Measurements from ENCODE around the gene HOMER3.

HOMER3 gene

GRCh38 chr19:18898607-18899408, 42.2 kb downstream of the HOMER3 start:
- no peak for TF ChIP-seq ZNF274 (IDR thresholded peaks at IDR 0.05; ENCODE audit: low read depth, low read length)
- TF ChIP-seq SUZ12 (IDR thresholded peaks at IDR 0.05; ENCODE audit: extremely low read depth, insufficient read depth, insufficient read length) = no peak
- no peak for TF ChIP-seq YY1 (IDR thresholded peaks at IDR 0.05; ENCODE audit: insufficient read depth, insufficient read length)
- H3K4me3 ChIP-seq (ENCODE audit: insufficient read length, low read depth) = no peak overlapping the region
- peaks cover 44% of the 10 kb centered on the region for H3K36me3 ChIP-seq (ENCODE audit: insufficient read depth, insufficient read length, low read length)
- no peak for DNase-seq (ENCODE audit: low read depth, low spot score)
- no peaks in the 10 kb centered on the region for H3K27me3 ChIP-seq (ENCODE audit: insufficient read depth, insufficient read length)
- H3K4me1 ChIP-seq (ENCODE audit: insufficient read depth, insufficient read length) = peaks cover 10% of the 10 kb centered on the region
- H3K9me3 ChIP-seq (ENCODE audit: insufficient read depth, low read length) = no peaks in the 10 kb centered on the region
- H3K9ac ChIP-seq (ENCODE audit: insufficient read length, low read depth) = peak overlapping the region; percentile 10

- Histone ChIP-seq H3K36me3 (ENCODE audit: insufficient read depth, insufficient read length, low read length) (peaks cover 41% of the 10 kb centered on the region), H3K27me3 (ENCODE audit: insufficient read depth, insufficient read length) (no peaks in the 10 kb centered on the region), H3K4me3 (ENCODE audit: insufficient read length, low read depth) (no peak overlapping the region), H3K9me3 (ENCODE audit: insufficient read depth, low read length) (no peaks in the 10 kb centered on the region), H3K4me1 (ENCODE audit: insufficient read depth, insufficient read length) (peaks cover 10% of the 10 kb centered on the region), H3K9ac (ENCODE audit: insufficient read length, low read depth) (peak overlapping the region; percentile 10)
- TF ChIP-seq ZNF274 (IDR thresholded peaks at IDR 0.05; ENCODE audit: low read depth, low read length) = no peak
- TF ChIP-seq SUZ12 (IDR thresholded peaks at IDR 0.05; ENCODE audit: extremely low read depth, insufficient read depth, insufficient read length) = no peak
- no peak for TF ChIP-seq YY1 (IDR thresholded peaks at IDR 0.05; ENCODE audit: insufficient read depth, insufficient read length)
- no peak for DNase-seq (ENCODE audit: low read depth, low spot score)
Measured at GRCh38 chr19:18898081-18898606, 42.9 kb downstream of the HOMER3 start.

- H3K9ac ChIP-seq (ENCODE audit: insufficient read length, low read depth) = no peak overlapping the region
- no peaks in the 10 kb centered on the region for H3K27me3 ChIP-seq (ENCODE audit: insufficient read depth, insufficient read length)
- no peaks in the 10 kb centered on the region for H3K9me3 ChIP-seq (ENCODE audit: insufficient read depth, low read length)
- no peak for TF ChIP-seq YY1 (IDR thresholded peaks at IDR 0.05; ENCODE audit: insufficient read depth, insufficient read length)
- TF ChIP-seq SUZ12 (IDR thresholded peaks at IDR 0.05; ENCODE audit: extremely low read depth, insufficient read depth, insufficient read length) = no peak
- no peak for TF ChIP-seq ZNF274 (IDR thresholded peaks at IDR 0.05; ENCODE audit: low read depth, low read length)
- H3K4me1 ChIP-seq (ENCODE audit: insufficient read depth, insufficient read length) = peaks cover 10% of the 10 kb centered on the region
- no peak for DNase-seq (ENCODE audit: low read depth, low spot score)
- peaks cover 39% of the 10 kb centered on the region for H3K36me3 ChIP-seq (ENCODE audit: insufficient read depth, insufficient read length, low read length)
- H3K4me3 ChIP-seq (ENCODE audit: insufficient read length, low read depth) = no peak overlapping the region
Measured at GRCh38 chr19:18897094-18898029, 43.7 kb downstream of the HOMER3 start.

GRCh38 chr19:18896421-18896841, 44.6 kb downstream of the HOMER3 start:
- no peak for DNase-seq (ENCODE audit: low read depth, low spot score)
- TF ChIP-seq YY1 (IDR thresholded peaks at IDR 0.05; ENCODE audit: insufficient read depth, insufficient read length) (no peak), SUZ12 (IDR thresholded peaks at IDR 0.05; ENCODE audit: extremely low read depth, insufficient read depth, insufficient read length) (no peak), ZNF274 (IDR thresholded peaks at IDR 0.05; ENCODE audit: low read depth, low read length) (no peak)
- Histone ChIP-seq H3K9ac (ENCODE audit: insufficient read length, low read depth) (no peak overlapping the region), H3K9me3 (ENCODE audit: insufficient read depth, low read length) (no peaks in the 10 kb centered on the region), H3K36me3 (ENCODE audit: insufficient read depth, insufficient read length, low read length) (peaks cover 39% of the 10 kb centered on the region), H3K27me3 (ENCODE audit: insufficient read depth, insufficient read length) (no peaks in the 10 kb centered on the region), H3K4me3 (ENCODE audit: insufficient read length, low read depth) (no peak overlapping the region), H3K4me1 (ENCODE audit: insufficient read depth, insufficient read length) (peaks cover 10% of the 10 kb centered on the region)

- TF ChIP-seq YY1 (IDR thresholded peaks at IDR 0.05; ENCODE audit: insufficient read depth, insufficient read length) = no peak
- DNase-seq (ENCODE audit: low read depth, low spot score) = no peak
- Histone ChIP-seq H3K27me3 (ENCODE audit: insufficient read depth, insufficient read length) (no peaks in the 10 kb centered on the region), H3K9ac (ENCODE audit: insufficient read length, low read depth) (peak within 1 kb of the TSS; percentile 79), H3K36me3 (ENCODE audit: insufficient read depth, insufficient read length, low read length) (peaks cover 33% of the 10 kb centered on the region), H3K9me3 (ENCODE audit: insufficient read depth, low read length) (no peaks in the 10 kb centered on the region), H3K4me3 (ENCODE audit: insufficient read length, low read depth) (peak within 1 kb of the TSS; percentile 77), H3K4me1 (ENCODE audit: insufficient read depth, insufficient read length) (peaks cover 12% of the 10 kb centered on the region)
Measured at GRCh38 chr19:18895824-18896341, 45.1 kb downstream of the HOMER3 start, which contains the start of gene CERS1. Gene CERS1, minus strand, starts transcription at chr19:18896158. Its CDS starts 86 bp downstream, at chr19:18896072.

GRCh38 chr19:18895038-18895823, 45.8 kb downstream of the HOMER3 start:
- Histone ChIP-seq H3K9ac (ENCODE audit: insufficient read length, low read depth) (peak overlapping the region; percentile 79), H3K27me3 (ENCODE audit: insufficient read depth, insufficient read length) (no peaks in the 10 kb centered on the region), H3K36me3 (ENCODE audit: insufficient read depth, insufficient read length, low read length) (peaks cover 28% of the 10 kb centered on the region), H3K4me3 (ENCODE audit: insufficient read length, low read depth) (peak overlapping the region; percentile 77), H3K4me1 (ENCODE audit: insufficient read depth, insufficient read length) (peaks cover 12% of the 10 kb centered on the region), H3K9me3 (ENCODE audit: insufficient read depth, low read length) (no peaks in the 10 kb centered on the region)
- TF ChIP-seq ZNF274 (IDR thresholded peaks at IDR 0.05; ENCODE audit: low read depth, low read length) (no peak), SUZ12 (IDR thresholded peaks at IDR 0.05; ENCODE audit: extremely low read depth, insufficient read depth, insufficient read length) (no peak), YY1 (IDR thresholded peaks at IDR 0.05; ENCODE audit: insufficient read depth, insufficient read length) (no peak)
- peak; percentile 67 for DNase-seq (ENCODE audit: low read depth, low spot score)
